GM12873 (cell line): ENCODE data around the gene IQCC.

ENCODE experiments used
- TF ChIP-seq, protein P1 (sequence below): IDR thresholded peaks from 2 replicates; pipeline ENCODE4 v1.5.1; 2012; ENCODE audit warnings: low read depth, mild to moderate bottlenecking, moderate library complexity, low read length, control low read depth; ENCODE audit not compliant: insufficient read depth; ENCODE audit errors: missing control alignments

IQCC gene

DNA sequence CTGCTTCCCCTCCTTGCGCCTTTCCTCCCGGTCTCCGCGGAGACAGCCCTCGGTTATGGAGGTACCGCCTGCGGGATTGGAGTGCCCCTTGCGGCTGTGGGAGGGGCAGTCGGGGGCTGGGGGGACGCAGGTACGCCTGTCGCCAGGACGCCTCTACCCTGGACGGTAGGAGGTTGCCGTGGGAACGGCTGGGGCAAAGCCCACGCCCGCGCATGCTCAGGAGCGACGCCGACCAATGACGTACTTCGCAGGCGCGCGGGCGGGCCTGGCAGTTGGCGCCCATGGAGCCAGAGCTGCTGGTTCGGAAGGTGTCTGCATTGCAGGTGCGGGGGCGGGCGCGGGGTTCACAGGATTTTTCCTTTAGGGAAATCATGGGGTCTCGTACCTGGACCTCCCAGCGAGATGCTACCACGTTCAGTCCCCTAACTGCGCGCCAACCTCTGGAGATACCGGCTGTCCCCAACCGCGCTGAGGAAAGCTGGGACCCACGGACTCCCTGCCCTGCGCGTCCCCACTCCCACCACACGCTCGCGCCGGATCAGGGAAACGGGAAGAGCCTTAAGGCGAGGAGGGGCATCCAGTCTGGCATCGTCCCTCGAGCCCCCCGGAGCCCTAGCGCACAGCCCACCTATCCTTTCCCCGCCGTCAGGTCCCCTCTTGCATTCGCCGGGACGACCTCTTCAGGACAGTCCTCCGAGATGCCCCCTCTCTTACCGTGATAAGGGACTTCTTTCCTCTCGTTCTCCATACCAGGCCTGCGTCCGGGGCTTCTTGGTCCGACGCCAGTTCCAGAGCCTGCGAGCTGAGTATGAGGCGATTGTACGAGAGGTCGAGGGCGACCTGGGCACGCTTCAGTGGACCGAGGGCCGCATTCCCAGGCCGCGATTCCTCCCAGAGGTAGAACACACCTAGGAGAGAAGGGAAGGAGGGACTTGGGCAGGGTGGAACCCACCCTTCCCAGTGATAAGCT lies at the start of gene IQCC:
Gene IQCC (plus strand): TSS at position 271 of the 970 bp plus-strand sequence. CDS start 11 bp downstream, at position 282.
- TF ChIP-seq, protein P1, sequence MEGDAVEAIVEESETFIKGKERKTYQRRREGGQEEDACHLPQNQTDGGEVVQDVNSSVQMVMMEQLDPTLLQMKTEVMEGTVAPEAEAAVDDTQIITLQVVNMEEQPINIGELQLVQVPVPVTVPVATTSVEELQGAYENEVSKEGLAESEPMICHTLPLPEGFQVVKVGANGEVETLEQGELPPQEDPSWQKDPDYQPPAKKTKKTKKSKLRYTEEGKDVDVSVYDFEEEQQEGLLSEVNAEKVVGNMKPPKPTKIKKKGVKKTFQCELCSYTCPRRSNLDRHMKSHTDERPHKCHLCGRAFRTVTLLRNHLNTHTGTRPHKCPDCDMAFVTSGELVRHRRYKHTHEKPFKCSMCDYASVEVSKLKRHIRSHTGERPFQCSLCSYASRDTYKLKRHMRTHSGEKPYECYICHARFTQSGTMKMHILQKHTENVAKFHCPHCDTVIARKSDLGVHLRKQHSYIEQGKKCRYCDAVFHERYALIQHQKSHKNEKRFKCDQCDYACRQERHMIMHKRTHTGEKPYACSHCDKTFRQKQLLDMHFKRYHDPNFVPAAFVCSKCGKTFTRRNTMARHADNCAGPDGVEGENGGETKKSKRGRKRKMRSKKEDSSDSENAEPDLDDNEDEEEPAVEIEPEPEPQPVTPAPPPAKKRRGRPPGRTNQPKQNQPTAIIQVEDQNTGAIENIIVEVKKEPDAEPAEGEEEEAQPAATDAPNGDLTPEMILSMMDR: no peak

DNA sequence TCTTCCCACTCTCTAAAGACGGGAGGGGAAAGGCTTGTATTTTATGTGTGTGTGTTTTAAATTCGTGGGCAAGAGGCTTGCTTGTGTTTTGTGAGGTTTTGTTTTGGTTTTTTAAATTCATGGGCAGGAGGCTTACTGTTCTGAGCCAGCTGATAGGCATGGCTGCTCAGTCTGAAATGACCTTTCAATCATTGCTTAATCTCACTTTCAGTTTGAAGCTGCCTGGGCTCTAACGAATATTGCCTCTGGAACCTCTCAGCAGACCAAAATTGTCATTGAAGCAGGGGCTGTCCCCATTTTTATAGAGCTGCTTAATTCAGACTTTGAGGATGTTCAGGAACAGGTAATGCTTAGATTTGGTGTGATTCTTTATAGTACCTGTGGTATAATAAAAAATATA lies 46.3 kb upstream of the IQCC start:
- TF ChIP-seq, protein P1: no peak

DNA sequence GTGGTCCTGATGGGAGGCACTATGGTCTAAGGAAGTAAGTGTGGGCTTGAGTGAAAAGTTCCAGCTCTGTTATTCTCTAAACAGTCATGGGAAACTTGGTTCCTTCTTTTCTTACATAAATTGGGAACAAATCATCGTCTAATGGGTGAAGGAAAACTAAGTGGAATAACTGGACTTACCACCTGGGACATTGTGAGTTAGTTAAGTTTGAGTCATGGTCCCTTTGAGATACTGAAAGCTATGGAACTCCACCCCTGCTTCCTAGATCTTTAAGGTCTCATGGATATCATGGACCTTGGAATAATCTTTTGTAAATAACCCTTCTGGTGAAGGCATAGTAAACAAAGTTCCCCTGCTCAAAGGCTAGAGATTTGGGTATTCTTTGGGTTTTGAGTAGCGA lies 42.1 kb upstream of the IQCC start:
- TF ChIP-seq, protein P1: no peak

DNA sequence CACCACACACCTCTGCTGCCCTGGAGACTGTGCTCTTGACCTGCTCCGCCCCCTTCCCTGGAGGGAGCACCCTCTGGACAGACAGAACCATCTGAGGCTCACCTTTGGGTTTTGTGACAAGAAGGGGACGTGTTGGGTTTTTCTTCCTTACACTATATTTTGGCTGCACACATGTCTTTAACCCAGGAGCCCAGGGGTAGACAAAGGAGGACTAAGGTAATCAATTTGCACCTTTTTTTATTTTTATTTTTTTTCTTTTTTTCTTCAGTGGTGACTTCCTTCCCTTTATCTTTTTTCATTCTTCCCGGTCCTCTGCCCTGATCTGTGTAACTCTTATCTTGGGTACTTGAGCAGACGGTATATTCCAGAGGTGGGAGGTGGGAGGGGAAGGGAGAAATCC lies 34.5 kb upstream of the IQCC start:
- TF ChIP-seq, protein P1: no peak

DNA sequence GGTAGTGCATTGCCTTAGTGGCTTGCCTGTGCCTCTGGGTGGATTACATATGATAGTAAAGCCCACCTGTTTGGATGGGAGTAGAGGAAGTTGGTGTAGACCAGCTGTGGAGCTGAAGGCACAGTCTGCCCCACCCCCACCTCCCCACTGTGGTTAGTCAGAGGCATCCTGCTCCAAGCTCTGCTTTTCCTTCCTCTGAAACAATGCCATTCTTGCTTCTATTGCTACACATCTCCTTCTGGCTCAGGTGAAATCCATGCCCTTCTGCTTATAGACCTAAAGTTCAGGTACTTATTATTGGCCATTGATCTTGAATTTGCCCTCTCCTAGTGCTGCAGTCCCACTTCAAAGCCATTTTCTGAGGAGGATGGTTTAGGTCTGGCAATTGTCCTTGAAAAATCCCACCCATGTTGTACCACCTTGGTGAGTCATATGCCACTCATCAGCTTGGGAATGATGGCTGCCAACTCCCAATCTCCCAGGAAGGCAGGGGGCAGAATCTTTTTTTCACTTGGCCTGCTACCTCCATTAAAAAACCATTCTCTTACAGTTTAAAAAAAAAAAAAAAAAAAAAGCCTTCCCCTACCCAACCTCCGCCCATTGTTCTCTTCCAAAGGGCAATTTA lies 32.7 kb upstream of the IQCC start:
- TF ChIP-seq, protein P1: no peak

DNA sequence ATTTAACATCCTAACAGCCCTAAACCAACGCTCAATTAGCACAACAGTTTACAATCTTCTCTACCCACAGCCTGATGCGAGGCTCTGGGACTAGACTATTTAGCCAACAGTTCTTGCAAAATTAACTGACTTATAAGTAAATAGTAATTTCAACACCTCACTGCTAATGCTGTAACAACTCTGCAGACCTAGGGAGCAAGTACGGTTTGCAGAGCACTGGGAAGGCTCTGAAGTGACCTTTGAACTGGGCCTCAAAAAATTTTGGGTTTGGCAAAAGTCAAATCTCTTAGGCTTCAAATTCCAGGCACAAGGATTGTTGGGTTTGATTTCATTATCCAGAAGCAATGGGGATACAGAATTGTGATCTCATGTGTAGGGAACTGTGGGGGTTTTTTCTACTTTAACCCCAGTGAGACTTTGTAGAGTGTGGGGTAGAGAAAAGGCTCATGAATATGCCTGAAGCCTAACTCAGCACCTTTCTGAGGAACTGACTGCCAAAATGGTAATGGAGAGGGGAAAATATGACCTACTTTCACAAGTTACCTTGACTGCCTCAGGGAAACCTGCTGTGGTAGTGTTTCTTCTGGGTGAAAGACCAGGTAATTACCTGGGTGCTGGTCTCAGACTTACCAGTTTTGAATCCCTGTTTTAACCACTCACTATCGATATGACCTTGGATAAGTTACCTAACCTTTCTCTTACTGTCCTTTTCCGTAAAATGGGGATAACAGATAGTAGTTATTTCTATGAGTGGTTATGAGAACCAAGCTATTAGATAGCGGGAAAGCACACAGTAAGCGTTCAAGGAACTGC lies 26.9 kb upstream of the IQCC start:
- TF ChIP-seq, protein P1: no peak

DNA sequence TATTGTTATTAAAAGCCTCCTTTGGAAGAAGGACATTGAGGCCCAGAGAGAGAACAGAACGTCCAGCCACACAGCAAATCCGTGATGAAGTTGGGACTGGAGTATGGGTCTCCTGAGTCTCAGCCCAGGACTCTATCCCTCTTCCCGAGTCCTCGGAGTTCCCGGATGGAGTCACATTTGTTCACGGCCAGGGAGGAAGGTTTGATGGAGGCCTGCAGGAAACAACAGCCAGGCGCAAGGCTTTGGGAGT lies 26.4 kb upstream of the IQCC start:
- TF ChIP-seq, protein P1: no peak
